GM12873 (cell line): ENCODE data around the gene MACF1.

ENCODE experiments used
- TF ChIP-seq, protein P1 (sequence below): IDR thresholded peaks from 2 replicates; pipeline ENCODE4 v1.5.1; 2012; ENCODE audit warnings: low read depth, mild to moderate bottlenecking, moderate library complexity, low read length, control low read depth; ENCODE audit not compliant: insufficient read depth; ENCODE audit errors: missing control alignments

Gene MACF1

DNA sequence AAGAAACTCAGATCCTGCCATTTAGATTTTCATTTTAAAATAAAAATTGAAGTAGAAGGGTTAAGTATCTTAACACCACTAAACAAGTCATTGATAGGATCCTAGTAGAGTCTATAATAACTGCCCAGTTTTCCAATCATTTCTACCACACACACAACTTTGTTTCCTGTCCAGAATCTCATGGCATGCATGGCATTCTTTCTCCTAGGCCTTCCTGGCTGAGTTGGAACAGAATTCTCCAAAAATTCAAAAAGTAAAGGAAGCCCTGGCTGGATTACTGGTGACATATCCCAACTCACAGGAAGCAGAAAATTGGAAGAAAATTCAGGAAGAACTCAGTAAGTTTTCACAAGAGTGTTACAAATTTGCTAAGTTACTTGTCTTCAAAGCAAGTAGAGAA lies 175.5 kb downstream of the MACF1 start:
- TF ChIP-seq, protein P1, sequence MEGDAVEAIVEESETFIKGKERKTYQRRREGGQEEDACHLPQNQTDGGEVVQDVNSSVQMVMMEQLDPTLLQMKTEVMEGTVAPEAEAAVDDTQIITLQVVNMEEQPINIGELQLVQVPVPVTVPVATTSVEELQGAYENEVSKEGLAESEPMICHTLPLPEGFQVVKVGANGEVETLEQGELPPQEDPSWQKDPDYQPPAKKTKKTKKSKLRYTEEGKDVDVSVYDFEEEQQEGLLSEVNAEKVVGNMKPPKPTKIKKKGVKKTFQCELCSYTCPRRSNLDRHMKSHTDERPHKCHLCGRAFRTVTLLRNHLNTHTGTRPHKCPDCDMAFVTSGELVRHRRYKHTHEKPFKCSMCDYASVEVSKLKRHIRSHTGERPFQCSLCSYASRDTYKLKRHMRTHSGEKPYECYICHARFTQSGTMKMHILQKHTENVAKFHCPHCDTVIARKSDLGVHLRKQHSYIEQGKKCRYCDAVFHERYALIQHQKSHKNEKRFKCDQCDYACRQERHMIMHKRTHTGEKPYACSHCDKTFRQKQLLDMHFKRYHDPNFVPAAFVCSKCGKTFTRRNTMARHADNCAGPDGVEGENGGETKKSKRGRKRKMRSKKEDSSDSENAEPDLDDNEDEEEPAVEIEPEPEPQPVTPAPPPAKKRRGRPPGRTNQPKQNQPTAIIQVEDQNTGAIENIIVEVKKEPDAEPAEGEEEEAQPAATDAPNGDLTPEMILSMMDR, result no peak

DNA sequence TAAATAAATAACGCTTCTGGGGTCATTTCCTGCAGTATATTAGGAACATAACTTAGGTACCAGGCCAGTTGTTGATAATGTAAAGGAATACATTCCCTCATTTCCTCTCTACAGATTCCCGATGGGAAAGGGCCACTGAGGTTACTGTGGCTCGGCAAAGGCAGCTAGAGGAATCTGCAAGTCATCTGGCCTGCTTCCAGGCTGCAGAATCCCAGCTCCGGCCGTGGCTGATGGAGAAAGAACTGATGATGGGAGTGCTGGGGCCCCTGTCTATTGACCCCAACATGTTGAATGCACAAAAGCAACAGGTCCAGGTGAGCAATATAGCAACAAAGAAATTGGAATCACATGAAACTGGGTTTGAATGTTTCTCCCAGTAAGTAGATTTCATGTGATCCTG lies 177.3 kb downstream of the MACF1 start:
- TF ChIP-seq, protein P1, result no peak

DNA sequence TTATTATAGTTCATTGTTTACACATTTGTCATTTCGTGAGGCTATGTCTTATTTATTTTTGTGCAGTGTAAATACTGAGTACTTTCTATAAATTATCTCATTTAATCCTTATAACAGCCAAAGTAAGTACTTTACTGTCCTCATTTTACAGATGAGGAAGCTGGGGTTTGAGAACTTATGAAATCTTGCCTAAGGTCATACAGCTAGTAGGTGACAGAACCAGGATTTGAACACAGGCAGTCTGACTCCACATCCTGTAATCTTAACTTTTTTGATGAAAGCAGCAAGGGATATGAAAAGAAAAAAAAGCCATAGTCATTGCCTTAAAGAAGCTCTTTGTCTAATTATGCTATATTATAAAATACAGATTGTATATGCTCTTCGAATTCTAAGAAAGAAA lies 179.8 kb downstream of the MACF1 start:
- TF ChIP-seq, protein P1, result no peak

DNA sequence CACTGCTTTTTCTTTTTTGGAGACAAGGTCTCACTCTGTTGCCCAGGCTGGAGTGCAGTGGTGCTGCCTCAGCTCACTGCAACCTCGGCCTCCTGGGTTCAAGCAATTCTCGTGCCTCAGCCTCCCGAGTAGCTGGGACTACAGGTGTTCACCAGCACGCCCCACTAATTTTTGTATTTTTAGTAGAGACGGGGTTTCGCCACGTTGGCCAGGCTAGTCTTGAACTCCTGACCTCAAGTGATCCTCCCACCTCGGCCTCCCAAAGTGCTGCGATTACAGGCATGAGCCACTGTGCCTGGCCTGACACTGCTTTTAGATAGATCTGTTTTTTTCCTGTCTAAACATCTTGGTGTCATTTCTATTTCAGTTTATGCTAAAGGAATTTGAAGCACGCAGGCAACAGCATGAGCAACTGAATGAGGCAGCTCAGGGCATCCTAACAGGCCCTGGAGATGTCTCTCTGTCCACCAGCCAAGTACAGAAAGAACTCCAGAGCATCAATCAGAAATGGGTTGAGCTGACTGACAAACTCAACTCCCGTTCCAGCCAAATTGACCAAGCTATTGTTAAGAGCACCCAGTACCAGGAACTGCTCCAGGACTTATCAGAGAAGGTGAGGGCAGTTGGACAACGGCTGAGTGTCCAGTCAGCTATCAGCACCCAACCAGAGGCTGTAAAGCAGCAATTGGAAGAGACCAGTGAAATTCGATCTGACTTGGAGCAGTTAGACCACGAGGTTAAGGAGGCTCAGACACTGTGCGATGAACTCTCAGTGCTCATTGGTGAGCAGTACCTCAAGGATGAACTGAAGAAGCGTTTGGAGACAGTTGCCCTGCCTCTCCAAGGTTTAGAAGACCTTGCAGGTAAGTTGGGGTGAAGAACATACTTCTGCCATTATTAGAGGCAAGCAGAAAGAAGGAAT lies 180.8 kb downstream of the MACF1 start:
- TF ChIP-seq, protein P1, result no peak

DNA sequence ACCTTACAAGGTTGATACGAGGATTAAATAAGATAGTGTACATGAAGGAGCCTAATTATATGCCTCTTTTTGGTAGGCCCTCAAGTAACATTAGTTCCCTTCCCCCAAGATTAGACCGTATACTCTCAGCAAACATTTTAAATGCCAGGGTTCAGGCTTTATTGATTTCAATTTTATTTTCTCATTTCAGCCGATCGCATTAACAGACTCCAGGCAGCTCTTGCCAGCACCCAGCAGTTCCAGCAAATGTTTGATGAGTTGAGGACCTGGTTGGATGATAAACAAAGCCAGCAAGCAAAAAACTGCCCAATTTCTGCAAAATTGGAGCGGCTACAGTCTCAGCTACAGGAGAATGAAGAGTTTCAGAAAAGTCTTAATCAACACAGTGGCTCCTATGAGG lies 182.5 kb downstream of the MACF1 start:
- TF ChIP-seq, protein P1, result no peak

DNA sequence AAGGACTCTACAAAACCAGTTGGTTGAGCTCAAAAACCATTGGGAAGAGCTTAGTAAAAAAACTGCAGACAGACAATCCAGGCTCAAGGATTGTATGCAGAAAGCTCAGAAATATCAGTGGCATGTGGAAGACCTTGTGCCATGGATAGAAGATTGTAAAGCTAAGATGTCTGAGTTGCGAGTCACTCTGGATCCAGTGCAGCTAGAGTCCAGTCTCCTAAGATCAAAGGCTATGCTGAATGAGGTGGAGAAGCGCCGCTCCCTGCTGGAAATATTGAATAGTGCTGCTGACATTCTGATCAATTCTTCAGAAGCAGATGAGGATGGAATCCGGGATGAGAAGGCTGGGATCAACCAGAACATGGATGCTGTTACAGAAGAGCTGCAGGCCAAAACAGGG lies 183.0 kb downstream of the MACF1 start:
- TF ChIP-seq, protein P1, result peak; percentile 21

DNA sequence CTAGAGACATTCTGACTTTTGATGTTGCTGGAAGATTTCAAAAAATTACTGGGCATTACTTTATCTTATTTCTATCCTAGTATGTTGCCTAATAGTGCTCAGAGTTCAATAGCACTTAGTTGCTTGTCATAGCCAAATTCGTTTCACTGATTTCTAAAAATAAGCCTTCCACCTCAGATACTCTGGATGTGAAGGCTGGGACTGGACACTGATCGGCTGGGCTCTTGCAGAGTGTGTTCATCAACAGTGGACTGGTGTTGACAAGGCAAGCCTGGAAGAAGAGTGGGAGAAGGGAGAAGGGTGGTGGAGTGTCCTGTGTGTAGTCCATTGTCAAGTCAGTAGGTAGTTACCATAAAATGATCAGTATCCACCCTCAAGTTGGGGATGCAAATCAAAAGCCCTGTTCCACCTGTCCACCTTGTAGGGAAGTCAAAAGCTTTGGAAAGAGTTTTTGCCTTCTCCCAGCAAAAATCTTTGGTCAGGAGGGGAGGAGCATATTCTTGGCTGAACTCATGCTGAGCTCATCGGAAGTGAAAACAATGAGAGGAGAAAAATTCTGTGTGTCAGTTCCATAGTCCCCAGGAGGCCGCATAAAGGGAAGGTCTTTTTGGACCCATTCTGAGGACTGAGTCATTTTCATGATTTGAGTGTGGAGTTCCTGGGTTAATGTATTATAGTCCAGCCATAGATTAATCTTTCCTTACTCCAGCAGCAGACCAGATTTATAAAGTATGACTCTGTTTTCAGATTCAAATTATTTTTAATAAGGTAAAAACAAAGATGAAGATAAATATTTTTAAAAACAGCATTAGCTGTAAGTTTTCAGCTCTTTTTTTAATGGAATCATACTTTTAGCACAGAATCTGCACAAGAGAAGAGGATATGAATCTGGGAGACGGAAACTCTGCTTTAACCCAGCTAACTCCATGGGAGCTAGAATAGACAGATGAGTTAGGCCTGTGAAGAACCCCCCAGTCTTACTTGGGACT lies 187.5 kb downstream of the MACF1 start:
- TF ChIP-seq, protein P1, result no peak
